ENCODE results near the gene SLC35A1.

SLC35A1 gene

GRCh38 chr6:87555506-87555905 lies 82.7 kb downstream of the SLC35A1 start:
- H3K4me2 ChIP-seq (ENCODE audit: low read length): no peak overlapping the region
- no peak for TF ChIP-seq EZH2 (IDR thresholded peaks at IDR 0.05; ENCODE audit: borderline replicate concordance, low read length)
- TF ChIP-seq CTCF (IDR thresholded peaks at IDR 0.05; ENCODE audit: low read length): no peak

DNA sequence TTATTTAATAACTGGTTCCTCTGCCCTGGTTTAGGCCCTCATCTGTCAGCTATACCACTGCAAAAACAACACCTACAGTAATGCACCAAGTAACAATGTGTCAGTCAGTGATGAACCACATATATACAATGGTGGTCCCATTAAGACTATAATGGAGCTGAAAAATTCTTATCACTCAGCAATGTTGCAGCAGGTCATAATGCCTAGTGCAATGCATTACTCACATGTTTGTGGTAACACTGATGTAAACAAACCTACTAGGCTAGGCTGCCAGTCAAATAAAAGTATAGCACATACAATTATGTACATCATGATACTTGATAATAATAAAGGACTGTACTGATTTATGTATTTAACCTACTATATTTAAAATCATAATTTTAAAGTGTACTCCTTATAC lies 85.7 kb downstream of the SLC35A1 start:
- H3F3A ChIP-seq (ENCODE audit: insufficient read depth, low read length): no peaks in the 10 kb centered on the region
- no peak overlapping the region for H2AFZ ChIP-seq (ENCODE audit: low read length)
- no peak overlapping the region for H3K4me2 ChIP-seq (ENCODE audit: low read length)
- H3K4me3 ChIP-seq (ENCODE audit: low read depth, low read length, poor library complexity, severe bottlenecking): no peak overlapping the region
- no peaks in the 10 kb centered on the region for H3K79me2 ChIP-seq (ENCODE audit: insufficient read depth, low read length)
- no peaks in the 10 kb centered on the region for H3K9me2 ChIP-seq (ENCODE audit: low read depth, low read length)
- H3K9me3 ChIP-seq (ENCODE audit: low read length): no peaks in the 10 kb centered on the region
- peaks cover 68% of the 10 kb centered on the region for H3K36me3 ChIP-seq (ENCODE audit: insufficient read depth, low read length)
- no peak overlapping the region for H3K9ac ChIP-seq (ENCODE audit: low read length)
- H3K27me3 ChIP-seq (ENCODE audit: insufficient read depth, low read length): no peaks in the 10 kb centered on the region
- no peak overlapping the region for H3K27ac ChIP-seq (ENCODE audit: low read depth, low read length, poor library complexity, severe bottlenecking)
- no peaks in the 10 kb centered on the region for H4K20me1 ChIP-seq (ENCODE audit: insufficient read depth, low read length)
- H3K4me1 ChIP-seq (ENCODE audit: insufficient read depth, low read length, severe bottlenecking): no peaks in the 10 kb centered on the region
- TF ChIP-seq EZH2 (IDR thresholded peaks at IDR 0.05; ENCODE audit: borderline replicate concordance, low read length): no peak
- TF ChIP-seq CTCF (IDR thresholded peaks at IDR 0.05; ENCODE audit: low read length): no peak

More at GRCh38 chr6:87555506-87555905, 82.7 kb downstream of the SLC35A1 start:
- H3K27ac ChIP-seq (ENCODE audit: low read depth, low read length, poor library complexity, severe bottlenecking): no peak overlapping the region
- no peaks in the 10 kb centered on the region for H3F3A ChIP-seq (ENCODE audit: insufficient read depth, low read length)
- no peaks in the 10 kb centered on the region for H4K20me1 ChIP-seq (ENCODE audit: insufficient read depth, low read length)
- H3K9me2 ChIP-seq (ENCODE audit: low read depth, low read length): no peaks in the 10 kb centered on the region
- peaks cover 64% of the 10 kb centered on the region for H3K36me3 ChIP-seq (ENCODE audit: insufficient read depth, low read length)
- no peaks in the 10 kb centered on the region for H3K27me3 ChIP-seq (ENCODE audit: insufficient read depth, low read length)
- no peaks in the 10 kb centered on the region for H3K9me3 ChIP-seq (ENCODE audit: low read length)
- H3K4me3 ChIP-seq (ENCODE audit: low read depth, low read length, poor library complexity, severe bottlenecking): no peak overlapping the region
- no peaks in the 10 kb centered on the region for H3K4me1 ChIP-seq (ENCODE audit: insufficient read depth, low read length, severe bottlenecking)
- no peak overlapping the region for H3K9ac ChIP-seq (ENCODE audit: low read length)
- H2AFZ ChIP-seq (ENCODE audit: low read length): no peak overlapping the region
- H3K79me2 ChIP-seq (ENCODE audit: insufficient read depth, low read length): no peaks in the 10 kb centered on the region

- Histone ChIP-seq H3K27ac (ENCODE audit: low read depth, low read length, poor library complexity, severe bottlenecking) (no peak overlapping the region), H3K4me2 (ENCODE audit: low read length) (no peak overlapping the region), H2AFZ (ENCODE audit: low read length) (no peak overlapping the region), H3K27me3 (ENCODE audit: insufficient read depth, low read length) (no peaks in the 10 kb centered on the region), H3K4me1 (ENCODE audit: insufficient read depth, low read length, severe bottlenecking) (no peaks in the 10 kb centered on the region), H3K4me3 (ENCODE audit: low read depth, low read length, poor library complexity, severe bottlenecking) (no peak overlapping the region), H4K20me1 (ENCODE audit: insufficient read depth, low read length) (no peaks in the 10 kb centered on the region), H3K36me3 (ENCODE audit: insufficient read depth, low read length) (peaks cover 65% of the 10 kb centered on the region), H3K9ac (ENCODE audit: low read length) (no peak overlapping the region), H3K9me2 (ENCODE audit: low read depth, low read length) (no peaks in the 10 kb centered on the region), H3F3A (ENCODE audit: insufficient read depth, low read length) (no peaks in the 10 kb centered on the region), H3K9me3 (ENCODE audit: low read length) (no peaks in the 10 kb centered on the region), H3K79me2 (ENCODE audit: insufficient read depth, low read length) (peaks cover 3% of the 10 kb centered on the region; the same call in 1 of the 2 replicates)
- TF ChIP-seq CTCF (IDR thresholded peaks at IDR 0.05; ENCODE audit: low read length) (no peak), EZH2 (IDR thresholded peaks at IDR 0.05; ENCODE audit: borderline replicate concordance, low read length) (no peak)
Measured at GRCh38 chr6:87561017-87561416, 88.2 kb downstream of the SLC35A1 start.
